Measurements from ENCODE around the gene BDNF.

BDNF gene

DNA sequence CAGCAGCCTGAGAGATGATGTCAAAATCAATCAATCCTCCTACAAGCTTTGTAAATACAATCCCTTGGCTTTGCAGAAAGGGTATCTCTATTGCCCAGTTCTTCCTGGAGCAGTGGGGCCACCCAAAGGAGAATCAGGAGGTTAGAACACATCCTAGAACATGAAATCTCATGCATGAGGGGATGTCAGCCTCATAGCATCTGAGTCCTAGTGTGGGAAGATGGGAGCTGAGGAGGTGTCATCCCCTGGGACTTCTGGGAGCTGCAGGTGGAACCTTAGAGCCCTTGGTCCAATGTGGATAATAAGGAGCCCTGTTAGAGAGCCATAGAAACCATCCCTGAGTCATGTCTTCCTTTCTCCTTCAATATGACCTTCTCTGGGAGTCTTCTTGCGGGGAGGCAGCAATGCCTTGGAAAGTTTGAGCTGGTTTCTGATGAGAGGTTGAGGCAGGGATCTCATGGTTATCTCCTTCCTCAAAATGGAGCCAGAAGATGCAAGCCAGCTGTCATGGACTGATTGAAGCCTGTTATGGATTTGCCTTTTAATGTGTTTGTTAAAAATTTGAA is 74.8 kb downstream of the BDNF start:
- no peak for DNase-seq

DNA sequence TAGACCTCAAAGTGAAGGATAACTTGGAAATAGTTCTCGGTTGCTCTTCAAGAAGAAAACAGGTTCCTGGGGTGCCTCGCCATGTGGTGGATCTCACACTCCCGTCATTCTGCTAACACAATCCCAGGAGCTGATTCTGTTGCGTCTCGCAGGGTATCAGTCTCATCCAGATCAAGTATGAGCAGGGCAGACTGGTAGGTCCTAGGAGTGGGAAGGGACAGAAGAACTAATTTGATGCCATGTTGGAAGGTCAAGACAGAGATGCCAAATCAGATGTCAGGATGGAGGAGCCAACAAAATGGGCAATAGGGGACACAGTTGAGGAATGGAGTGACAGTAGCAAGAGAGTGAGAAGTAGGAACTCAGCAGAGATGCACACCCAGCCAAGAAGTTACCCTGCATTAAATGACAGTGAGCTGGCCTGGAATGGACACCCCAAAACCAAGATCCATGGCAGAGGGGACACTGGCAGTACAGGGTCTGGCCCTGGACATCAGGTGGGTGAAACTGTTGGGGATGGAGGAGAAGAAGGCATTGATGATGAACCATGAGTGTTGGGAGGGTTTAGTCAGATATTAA is 76.2 kb downstream of the BDNF start:
- no peak for DNase-seq

GRCh38 chr11:27622541-27623300 is 77.5 kb downstream of the BDNF start:
- no peak for DNase-seq

DNA sequence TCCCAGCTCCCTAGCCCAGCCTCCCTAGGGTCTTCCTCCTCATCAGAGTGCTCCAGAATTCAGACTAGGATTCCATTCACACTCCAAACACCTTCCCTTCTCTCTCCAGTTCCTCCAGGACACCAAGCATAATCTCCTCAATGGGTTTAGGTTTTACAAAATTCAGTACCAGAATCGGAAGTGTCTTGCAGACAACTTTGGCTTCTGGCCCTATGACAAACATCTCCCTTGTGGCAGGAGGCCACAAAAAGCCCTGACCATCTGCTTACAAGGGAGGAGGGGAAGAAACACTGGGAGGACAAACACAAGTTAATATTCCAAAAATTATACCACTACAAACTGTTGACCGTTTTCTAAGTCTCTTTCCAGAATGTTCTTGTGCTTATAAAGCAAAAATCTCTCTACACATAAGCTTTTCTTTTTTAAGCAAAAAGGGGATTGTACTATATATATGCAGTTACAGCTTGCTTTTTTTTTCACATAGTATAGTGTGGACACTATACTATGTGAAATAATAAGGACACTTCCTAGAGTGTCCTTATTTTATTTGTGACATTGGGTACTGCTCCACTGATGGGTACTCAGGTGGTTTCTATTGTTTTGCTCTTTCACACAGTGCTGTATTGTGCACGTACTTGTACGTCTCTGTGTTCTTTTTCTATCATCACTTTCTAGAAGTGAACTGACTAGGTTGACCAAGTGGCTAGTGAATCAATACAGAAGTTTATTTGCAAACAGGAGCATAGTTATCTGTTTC is 78.7 kb downstream of the BDNF start:
- no peak for DNase-seq

- no peak for DNase-seq
Measured at GRCh38 chr11:27619763-27620335, 80.4 kb downstream of the BDNF start.

DNA sequence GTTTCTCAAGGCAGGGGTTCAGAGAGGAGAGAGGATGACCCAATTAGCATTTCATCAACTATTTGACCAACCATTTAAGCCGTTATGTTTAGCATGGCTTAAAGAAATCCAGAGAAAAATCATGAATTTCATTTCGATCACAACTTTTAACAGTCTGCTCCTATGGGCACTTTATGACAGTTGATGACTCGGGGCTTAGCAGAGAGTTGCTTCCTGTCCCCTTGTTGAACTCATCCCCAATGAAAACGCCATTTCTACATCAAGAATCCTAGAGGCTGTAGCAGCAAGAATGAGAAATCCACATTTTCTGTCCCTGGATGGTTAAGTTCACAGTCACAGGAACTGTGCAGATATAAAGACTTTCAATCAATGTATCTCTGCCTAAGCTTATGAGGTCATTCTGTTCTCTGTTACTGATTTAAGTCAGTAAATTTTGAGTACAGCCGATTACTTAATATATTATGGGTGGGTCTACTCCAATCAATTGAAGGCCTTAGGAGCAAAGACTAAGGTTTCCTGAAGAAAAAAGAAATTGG is 81.1 kb downstream of the BDNF start:
- no peak for DNase-seq

- DNase-seq = no peak
Measured at GRCh38 chr11:27618281-27618915, 81.9 kb downstream of the BDNF start.

GRCh38 chr11:27616711-27617110 is 83.5 kb downstream of the BDNF start:
- DNase-seq = no peak

DNA sequence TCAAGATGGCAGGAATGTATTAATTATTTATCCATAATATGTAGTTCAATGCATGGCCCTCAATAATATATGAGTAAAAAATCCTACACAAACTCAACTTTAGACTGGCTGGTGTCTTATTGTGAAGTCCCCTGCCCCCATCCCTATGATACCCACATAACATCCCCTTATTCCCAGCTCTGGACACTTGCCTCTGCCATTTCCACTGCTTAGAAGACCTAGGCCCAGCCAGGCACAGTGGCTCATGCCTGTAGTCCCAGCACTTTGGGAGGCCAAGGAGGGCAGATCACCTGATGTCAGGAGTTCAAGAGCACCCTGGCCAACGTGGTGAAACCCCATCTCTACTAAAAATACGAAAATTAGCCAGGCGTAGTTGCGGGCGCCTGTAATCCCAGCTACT is 84.4 kb downstream of the BDNF start:
- no peak for DNase-seq

DNA sequence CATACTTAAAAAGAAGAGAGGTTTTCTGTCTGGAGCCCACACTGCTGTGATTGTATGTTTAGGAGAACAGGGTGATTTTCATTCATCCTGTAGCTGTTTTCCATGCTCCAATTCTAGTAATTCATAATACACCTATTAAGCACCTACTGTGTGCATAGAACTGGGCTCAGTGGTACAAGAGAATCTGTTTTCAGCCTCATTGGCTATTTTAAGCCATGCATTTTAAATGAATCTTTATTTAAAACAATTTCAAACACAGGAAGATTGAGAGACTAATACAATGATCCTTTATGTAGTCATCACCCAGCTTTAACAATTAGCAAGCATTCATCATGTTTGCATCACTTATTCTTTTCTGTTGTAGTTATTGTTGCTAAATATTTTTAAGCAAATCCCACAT is 86.2 kb downstream of the BDNF start:
- DNase-seq = no peak

DNA sequence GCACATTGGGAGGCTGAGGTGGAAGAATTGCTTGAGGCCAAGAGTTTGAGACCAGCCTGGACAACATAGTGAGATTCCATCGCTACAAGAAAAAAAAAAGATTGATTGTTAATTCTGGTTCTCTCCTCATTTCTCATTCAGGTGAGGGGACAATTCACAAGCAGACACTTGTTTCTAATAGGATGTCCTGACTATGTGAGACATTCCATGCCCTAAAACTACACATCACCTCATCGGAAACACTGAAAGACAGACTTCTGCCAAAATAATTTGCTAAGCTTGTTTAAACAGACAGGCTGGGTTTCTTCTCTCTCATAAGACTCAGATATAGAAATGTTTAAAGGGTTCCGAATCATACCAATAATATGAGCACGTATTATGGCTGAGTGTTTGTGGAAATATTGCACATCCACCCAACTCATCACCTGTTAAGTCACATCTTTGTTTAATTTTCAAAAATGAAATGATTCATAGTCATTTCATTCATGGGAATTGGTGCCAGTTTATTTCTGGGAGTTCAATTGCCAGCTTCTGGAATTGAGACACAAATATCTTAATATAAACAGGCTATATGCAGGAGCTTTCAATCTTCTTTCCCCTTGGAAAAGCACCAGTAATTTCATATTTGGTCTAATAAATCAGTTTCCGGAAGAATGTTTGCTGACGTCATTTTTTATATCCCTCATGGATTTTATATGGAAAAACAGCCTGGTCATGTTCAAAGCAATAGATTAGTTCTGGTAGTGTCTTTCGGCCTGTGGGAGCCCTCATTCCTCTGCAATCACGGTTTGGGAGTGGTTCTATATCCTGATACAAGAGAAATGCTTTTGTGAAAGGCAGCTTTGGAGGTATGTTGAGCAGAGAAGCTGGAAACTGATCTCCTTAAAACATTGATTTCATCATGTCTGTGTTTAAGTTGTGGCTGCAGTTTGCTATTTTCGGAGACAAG is 87.0 kb downstream of the BDNF start:
- DNase-seq = no peak

- DNase-seq = no peak
Measured at GRCh38 chr11:27611947-27612455, 88.3 kb downstream of the BDNF start.

- no peak for DNase-seq
Measured at GRCh38 chr11:27611390-27611789, 88.9 kb downstream of the BDNF start.

DNA sequence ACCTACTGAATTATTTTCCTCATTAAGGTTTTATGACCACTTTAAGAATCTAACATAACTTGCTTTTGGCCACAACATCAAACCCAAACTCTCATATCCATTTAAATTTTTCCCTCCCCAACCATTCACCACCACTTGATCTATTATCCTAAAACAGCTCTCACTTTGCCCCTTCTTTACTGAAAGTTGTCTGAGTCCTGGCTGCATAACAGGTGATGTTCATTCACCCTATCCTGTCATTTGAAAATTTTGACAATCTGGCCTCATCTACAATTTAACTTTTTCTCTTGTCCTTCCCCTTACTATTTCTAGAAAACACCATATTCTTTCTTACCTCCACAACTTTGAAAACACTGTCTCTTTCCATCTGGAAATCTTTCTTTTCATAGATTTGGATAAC is 89.3 kb downstream of the BDNF start:
- no peak for DNase-seq

DNA sequence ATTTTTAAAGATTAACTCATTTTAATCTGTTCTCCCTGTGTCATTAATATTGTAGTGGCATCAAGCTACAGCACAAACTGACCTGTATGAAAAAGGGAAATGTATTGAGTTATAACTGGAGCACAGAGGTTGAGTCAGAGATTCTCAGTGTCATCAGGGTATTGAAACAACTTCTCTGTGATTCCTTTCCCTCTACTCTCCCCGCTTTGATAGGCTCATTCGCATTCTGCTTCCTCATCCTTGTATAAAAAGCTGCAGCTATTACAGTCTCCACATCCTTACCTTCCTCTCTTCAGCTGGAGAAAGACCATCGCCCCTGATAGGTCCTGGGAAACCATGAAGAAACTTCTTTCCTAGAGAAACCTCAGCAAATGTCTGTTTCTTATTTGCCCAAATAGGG is 90.0 kb downstream of the BDNF start:
- DNase-seq = no peak

- no peak for DNase-seq
Measured at GRCh38 chr11:27608951-27609350, 91.3 kb downstream of the BDNF start.

DNA sequence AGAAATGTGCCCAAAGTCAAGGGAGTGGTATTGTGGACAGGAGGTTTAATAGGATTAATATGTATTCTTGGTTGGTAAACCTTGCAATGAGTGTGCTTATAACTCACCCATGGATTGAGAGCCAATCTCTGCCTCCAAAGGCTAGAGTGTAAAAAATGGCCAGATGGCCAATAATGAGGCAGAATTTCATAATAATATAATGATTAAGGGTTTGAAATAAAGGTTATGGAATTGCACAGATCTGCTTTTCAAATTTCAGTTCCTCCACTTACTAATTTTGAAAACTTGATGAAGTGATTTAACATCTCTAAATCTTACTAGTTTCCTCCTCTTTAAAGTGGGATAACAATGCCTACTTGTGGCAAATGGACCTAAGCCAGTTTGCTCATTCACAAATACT is 94.8 kb downstream of the BDNF start:
- DNase-seq = no peak
